HG03565 (cell line): ENCODE measurements around the gene IGFL4.
"Not testable (repeated sequence)": the region's sequence is repeated elsewhere in the genome, so short reads cannot be mapped to it uniquely, and the experiment has no call there.

Experiments used
- ATAC-seq: cut with Tn5 transposase; IDR thresholded peaks from one replicate; pipeline ENCODE4 v1.9.1; 2021; ENCODE audit warnings: mild to moderate bottlenecking, moderate library complexity; ENCODE audit not compliant: unreplicated experiment

Gene IGFL4

DNA sequence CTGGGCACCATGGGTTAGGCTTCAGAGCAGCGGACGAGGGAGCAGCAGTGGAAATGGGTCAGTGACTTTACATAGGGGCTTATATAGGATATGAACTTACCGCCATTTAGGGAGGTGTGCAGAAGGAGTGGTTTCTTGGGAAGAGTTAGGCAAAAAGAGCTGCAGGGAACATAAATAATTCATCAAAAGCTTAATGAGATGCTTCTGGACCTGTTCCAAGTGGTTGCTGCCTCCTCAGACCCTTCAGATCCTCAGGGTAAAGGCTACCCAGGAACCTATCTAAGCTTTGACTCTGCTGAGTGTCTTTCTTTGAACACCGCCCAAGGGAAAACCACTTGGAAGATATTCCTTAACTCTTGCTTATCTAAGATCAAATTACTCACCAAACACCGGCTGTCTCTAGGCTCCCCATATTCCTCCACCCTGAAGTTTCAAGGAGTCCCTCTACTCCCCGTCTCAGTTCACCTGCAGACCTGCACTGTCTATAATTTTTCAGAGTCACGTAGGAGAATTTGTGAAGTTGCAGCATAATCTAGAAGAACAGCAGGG, at the start of gene IGFL4:
Gene IGFL4 (minus strand): TSS at position 51 of the 549 bp plus-strand sequence. CDS start 40 bp downstream, at position 11.
- ATAC-seq: no peak

DNA sequence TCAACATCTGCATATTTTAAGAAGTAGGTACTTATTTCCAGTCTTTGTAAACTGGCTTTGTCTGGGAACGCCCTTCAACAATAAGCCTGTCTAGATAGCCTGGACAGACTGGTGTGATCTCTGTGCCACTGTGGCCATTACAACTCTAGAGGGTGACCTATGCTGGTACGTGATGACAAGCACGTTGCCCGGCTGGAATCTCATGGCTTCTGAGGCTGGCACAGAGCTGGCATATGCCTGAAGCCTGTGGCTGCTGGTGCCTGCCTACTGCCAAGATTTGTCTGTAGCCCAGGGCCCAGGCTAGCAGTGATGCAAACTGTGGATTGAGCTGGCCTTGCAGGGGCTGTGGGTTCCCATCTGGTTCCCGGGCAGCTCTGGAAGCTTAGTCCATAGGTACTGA, 49.6 kb upstream of the IGFL4 start:
- ATAC-seq: no peak

DNA sequence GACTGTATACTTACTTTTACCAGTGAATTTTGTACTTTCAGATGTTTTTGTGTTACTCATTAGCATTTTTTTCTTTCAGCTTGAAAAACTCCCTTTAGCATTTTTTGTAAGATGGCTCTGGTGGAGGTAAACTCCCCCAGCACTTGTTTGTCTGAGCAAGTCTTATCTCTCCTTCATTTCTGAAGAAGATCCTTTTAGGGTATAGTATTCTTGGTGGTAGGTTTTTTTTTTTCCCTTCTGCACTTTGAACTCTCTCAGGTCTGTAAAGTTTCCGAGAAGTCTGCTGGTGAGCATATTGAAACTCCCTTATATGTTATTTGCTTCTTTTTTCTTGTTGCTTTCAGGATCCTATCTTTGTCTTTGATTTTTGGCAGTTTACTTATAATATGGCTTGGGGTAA, 48.6 kb upstream of the IGFL4 start:
- ATAC-seq: no peak

DNA sequence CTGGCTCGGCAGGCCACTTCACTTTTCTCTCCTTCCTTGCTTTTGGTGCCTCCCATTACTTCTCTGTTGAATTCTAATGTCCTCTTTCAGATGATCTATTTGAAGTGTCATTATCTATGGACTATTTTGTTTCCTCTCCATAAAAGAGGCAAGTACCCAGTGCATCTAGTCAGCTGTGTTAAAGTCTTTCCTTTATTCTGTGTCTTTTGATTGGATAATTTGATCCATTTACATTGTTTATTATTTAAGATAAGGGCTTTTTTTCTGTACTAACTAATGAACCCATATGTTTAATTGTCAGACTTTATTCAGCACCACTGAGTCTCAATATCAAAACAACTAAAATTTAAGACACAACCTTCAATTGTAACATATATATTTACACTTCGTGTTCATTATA, 47.3 kb upstream of the IGFL4 start:
- ATAC-seq: no peak

DNA sequence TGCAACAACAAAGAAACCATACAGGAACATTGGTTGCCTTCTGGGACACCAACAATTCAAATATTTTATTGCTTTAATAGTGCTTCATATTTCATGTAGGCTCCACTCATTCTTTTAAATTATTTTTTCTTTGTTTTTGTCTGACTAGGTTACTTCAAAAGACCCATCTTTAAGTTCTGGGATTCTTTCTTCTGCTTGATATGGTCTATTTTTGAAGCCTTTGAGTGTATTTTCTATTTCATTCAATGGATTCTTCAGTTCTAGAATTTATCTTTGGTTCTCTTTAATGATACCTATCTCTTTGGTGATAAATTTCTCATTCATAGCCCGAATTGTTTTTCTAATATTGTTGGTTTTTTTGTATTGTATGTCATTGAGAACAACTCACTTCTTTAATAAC, 45.1 kb upstream of the IGFL4 start:
- ATAC-seq: no peak

DNA sequence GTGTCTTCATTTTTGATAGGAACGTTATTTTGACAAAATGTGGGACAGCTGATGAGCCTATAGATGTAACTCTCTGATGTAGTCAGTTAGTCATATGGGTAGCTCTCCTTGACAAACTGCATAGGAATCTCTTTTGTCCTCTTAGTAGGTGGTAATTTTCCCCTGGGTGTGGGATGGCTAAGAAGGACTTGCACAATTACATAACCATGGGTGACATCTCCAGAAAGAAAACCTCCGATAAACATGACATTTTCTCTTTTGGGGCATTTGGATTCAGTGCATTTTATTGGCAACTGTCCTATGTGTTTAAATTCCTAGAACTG, 41.9 kb upstream of the IGFL4 start:
- no peak for ATAC-seq

DNA sequence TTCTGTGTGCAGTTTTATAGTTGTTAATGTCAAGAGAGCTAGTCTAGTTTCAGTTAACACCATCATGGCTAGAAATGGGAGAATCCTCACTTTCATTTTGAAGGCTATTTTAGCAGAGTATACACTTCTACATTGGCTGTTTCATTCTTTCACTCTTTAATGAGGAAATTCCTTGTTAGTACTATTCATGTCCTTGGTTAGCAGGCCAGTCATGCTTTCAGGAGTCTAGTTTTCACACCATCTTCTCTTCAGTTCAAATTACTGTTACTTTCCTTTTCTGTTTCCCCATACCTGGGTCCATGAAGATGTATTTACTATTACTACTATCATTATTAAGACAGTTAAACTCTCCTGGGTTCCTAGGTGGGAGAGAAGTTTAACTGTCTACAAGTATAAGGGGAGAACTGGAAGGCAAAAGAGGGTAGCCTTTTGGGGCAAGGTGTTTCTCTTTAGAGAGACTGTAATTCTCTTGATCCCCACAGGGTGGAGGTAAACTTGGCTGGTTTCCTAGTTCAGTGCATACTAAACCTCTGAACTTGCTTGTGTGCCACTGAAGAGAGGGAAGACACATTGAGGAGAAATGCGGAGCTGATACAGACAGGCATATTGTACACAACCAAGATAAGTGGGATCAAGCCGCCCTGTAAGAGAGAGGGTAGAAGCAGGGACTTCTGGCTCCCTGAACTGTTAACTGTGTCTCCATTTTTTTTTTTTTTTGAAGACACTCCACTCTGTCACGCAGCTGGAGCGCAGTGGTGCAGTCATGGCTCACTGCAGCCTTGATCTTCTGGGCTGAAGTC, 41.3 kb upstream of the IGFL4 start:
- ATAC-seq: no peak

DNA sequence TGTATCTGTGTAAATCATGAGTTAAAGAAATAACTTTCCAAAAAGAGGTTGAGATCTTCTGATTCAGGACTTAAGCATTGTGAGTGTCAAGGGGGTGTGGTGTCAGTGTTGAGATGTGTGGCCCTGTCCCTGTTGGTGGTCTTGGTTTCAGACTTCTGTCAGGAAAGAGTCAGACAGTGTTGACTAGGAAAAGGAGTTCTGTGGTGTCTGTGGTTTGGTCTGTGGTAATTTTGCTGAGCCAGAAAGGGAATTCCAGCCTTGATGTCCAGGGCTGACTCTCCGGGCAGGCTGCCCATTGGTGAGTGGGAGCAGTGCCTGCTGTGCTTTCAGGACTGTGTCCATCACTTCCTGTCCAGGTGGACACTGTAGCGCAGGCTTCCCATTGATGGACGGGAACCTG, 39.8 kb upstream of the IGFL4 start:
- no peak for ATAC-seq

DNA sequence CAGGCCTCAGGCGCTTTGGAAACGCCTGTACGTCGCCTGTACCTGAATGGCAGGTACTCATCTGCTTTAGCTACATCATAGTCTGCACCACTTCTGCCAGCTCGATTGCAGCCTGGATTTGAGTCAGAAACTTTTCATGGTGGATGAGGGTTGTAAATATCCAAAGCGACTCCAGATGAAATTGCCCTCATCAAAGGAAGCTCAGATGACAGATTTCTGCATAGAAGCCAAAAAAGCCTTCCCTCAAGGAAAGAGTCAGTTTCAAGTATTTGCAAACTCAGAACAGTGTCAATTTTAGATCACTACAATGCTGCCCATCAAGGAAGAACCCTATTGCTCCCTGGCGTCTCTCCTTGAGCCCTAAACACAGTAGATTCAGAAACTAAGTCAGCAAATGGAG, 38.8 kb upstream of the IGFL4 start:
- ATAC-seq: no peak

DNA sequence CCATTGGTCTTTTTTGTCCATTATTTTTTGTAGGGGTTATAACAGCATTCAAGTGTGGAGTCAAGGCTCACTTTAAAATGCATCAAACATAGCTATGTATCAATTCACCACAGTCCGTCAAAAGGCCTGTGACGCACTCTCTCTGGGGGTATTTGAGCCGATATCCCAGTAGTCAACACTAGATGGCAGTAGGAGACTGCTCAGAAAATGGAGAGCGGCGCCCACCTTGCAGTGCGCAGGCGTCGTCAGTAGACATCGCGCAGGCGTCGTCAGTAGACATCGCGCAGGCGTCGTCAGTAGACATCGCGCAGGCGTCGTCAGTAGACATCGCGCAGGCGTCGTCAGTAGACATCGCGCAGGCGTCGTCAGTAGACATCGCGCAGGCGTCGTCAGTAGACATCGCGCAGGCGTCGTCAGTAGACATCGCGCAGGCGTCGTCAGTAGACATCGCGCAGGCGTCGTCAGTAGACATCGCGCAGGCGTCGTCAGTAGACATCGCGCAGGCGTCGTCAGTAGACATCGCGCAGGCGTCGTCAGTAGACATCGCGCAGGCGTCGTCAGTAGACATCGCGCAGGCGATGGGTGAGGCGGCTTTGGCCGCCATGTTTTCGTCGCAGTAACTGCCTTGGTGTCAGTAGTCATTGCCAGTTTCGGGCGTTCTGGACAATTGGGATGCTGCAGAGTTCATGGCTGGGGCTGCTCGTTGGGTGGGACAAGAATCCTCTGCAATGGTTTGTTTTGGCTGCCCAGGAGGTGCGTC, 38.0 kb upstream of the IGFL4 start:
- not testable (repeated sequence) for ATAC-seq

DNA sequence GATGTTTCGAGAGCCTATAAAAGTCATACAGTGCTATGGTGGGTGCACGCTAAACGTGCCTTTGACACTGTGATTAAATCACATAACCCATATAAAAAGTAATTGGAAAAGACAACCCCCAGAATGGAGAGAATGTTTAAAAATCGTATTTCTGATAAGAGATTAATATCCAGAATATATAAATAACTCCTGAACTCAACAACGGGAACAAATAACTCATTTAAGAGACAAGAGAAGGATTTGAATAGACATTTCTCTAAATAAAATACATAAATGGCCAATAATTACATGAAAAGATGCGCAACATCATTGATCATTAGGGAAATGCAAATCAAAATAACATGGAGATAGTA, 37.0 kb upstream of the IGFL4 start:
- ATAC-seq: no peak

DNA sequence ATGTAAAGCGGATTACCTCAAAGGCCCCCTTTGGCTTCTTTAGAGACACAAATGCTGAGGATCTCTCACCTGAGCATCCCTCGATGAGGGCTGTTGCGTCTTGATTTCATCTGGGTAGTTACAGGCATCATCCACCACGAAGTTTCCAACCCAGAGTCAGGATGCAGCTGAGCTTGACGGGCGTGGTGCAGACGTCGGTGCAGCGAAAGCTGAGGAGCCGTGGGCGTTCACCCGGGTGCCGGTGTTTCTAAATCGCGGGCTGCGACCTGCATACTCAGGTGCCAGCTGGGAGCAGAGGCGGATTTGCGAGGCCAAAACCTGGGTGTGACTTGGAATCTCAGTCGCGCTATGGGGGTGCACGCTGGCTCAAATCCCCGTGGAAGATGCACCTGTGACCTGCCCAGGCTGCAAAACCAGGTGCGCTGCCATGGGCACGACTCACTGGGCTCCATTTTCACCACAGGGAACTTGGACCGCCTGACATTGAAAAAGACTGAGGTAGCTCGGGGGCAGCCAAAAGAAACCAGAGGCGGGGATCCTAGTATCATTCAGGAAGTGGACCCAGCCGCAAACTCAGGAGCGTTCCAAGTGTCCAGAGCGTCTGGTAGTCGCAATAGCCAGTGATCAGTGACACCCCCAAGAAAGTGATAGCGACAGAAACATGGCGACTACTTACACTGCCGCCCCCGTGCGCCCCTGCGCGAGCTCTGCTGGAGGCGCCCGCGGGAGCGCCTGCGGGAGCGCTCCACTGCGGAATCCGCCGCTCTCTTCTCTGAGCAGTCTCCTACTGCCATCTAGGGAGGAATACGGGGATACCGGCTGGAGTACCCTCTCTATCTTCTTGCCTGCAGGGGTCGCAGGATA, 36.4 kb upstream of the IGFL4 start:
- ATAC-seq: no peak

DNA sequence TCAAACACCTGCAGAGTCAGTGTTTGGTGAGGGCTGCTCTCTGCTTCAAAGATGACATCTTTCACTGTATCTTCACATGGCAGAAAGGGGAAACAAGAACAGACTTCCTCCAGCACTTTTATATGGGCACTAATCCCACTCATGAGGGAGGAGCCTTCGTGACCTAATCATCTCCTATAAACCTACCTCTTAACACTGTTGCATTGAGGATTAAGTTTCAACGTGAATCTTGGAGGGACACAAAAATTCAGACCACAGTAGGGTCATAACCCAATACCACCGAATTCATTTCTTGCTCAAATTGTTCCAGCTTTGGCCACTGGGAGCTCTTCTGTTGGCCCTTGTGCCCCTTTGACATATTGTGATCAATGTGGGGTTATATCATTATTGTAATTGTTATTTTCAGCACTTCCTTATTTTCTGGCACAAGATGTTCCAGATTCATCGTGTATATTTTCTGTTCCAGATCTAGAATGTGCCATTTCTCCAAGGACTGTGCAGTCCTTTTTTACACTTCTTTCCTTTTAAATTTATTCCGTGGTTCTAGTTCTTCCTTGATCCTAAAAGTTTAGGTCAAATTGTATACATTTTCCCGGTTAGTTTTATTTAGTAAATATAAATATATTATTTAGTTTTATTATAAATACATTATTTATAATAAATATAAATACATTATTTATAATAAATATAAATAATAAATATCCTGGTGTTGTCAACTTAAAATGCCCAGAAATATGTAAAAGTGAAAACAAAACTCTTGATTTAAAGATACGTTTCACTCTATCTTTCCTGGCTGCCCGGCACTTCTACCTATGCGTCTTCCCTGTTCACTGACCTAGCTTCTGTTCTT, 35.5 kb upstream of the IGFL4 start:
- ATAC-seq: no peak

DNA sequence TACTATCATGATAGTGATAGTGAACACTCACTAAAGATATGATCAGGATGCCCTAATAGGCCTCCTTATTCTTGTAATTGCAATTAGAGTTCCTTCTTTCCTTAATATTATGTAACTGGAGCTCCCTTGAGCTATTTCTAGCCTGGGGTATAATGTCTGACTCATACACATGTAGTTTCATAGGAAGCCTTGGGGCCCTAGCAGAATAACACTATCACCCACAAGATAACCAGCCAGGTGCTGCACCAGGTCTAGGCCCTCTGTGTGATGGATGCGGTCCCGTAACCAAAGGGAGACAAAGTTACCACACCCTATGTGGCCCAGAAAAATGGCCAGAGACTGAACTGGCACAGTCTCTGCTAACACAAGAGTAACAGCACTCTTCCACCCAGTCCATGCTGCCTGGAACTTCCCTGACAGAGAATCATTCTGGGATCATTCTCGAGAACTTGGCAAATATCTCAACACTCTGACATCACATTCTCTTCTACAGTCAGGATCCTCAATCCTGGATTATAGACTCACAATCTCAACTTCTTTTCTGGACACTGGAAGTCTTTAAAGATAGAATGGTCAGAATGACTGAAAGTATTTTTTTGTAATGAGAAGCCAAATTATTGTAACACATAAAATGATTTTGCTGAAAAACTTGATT, 32.6 kb upstream of the IGFL4 start:
- ATAC-seq: no peak

DNA sequence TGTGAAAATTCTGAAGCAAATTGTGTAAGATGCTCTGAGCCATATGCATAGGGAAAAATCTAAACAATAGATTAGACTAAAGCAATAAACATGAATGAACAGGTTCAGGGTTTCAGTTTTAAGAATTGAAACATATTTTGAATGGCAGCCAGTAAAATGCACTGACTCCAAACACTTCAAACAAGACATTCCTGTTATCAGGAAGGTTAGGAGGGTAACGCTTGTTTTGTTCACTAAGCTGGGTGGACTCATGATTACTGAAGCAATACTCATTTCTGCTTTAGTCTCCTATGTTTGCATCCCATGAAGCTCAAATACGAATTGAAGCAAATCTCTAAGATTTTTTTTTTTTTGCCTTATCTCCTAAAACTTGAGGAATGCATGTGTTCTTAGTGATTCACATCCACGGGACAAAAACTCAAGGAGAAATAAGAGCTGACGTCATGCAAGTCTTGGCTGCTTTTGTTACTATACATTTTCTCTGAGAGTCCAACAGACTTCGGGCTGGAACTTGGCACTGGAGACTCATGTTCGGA, 29.1 kb upstream of the IGFL4 start:
- ATAC-seq: no peak

DNA sequence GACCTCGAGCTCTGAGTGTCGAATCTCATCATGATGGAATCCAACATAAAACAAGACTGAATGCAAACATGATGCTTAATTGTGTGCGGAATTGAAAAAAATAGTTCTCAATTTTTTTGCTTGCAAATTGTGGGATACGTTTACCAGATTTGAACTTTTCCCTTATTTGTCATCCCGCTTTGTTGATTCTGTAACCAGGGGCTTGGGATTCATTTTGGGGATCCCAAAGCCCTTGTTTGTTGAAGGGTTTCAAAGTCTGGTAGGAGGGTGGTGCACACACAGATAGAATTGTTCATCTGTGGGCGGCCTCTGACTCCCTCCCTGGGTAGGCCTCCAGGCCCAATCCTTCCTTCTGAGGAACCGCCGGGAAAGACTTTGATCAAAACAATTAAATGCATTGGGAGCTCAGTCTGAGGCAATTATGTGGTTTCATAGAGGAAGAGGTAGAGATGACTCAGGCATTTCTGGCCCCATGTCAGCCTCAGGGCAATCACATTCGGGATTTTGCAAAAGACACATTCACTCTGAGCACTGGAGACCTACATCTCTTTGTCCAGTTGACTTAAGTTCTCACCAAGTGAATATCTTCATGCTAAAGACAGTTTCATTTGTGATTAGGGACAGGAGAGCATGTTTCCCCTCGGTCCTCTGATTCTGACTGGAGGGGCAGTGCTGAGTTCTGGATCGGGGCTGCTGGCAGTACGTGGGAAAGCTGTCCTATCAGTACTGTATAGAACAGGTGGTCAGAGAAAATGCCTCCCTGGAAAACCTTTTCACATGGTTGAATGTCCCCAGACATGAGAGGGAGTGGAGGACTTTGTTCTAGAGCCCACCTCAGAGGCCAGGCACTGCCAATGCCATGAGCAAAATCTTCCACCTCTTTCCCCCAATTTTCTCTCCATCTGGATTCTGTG, 27.8 kb upstream of the IGFL4 start:
- ATAC-seq: no peak

DNA sequence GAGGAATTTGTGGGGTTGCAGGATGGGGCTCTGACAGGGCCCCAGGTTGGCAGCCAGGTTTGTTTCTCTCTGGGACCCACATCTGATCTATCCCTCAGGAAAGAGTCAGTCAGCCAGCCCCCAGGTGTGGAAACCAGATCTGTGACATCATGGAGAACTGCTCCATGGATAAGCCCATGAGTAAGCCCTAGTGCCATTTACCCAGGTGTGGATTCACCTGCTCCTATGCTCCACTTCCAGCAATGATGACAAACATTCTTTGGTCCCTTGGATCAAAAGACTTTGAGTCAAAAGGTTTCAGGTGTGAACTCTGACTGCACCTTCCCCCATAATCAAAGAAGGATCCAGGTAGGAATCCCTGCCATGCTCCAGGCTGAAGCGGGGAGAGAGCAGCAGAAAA, 26.9 kb upstream of the IGFL4 start:
- no peak for ATAC-seq

DNA sequence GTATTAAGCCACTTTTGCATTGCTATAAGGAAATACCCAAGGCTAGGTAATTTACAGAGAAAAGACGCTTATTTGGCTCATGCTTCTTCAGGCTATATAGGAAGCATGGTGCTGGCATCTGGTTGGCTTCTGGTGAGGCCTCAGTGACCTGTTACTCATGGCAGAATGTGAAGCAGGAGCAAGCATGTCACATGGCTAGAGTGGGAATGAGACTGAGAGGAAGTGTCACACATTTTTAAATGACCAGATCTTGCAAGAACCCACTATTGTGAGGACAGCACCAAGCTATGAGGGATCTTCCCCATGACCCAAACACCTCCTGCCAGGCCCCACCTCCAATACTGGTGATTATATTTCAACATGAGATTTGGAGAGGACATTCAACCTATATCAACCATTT, 25.7 kb upstream of the IGFL4 start:
- no peak for ATAC-seq
